Measurements from ENCODE around the gene MYH14. TPM values are rescaled to one million over a fixed set of nuclear protein-coding genes. Genes with fewer than 3 reads are reported as not detected.

Gene MYH14
- polyA plus RNA-seq, 1 donor (not counting 4 experiments of a cell fraction or from before 2014, with no cell fraction given) = 0.20 TPM

GRCh38 chr19:50175924-50176323 is 27.5 kb upstream of the MYH14 start:
- DNase-seq (ENCODE audit: low read depth, low spot score) (no peak), FAIRE-seq (no peak)
- Histone ChIP-seq H3K27ac (ENCODE audit: control insufficient read depth, insufficient read depth, low read length) (no peak overlapping the region), H3K36me3 (ENCODE audit: control insufficient read depth in 2 of 2, extremely low read depth in 1 of 2, insufficient read depth in 2 of 2, low read length in 2 of 2) (no peaks in the 10 kb centered on the region), H4K20me1 (ENCODE audit: control insufficient read depth, extremely low read depth, insufficient read depth, low read length) (no peaks in the 10 kb centered on the region), H3K4me1 (ENCODE audit: control insufficient read depth, extremely low read depth, insufficient read depth, low read length) (no peaks in the 10 kb centered on the region), H3K9ac (ENCODE audit: control insufficient read depth, extremely low read depth, insufficient read depth, low read length) (no peak overlapping the region), H3K27me3 (ENCODE audit: control insufficient read depth, extremely low read depth, insufficient read depth, low read length) (no peaks in the 10 kb centered on the region), H3K4me3 (ENCODE audit: control insufficient read depth in 2 of 3, extremely low read depth in 1 of 3, insufficient read depth in 2 of 3, low read depth in 1 of 3, low read length in 3 of 3) (no peak overlapping the region), H2AFZ (ENCODE audit: control insufficient read depth, low read length) (no peak overlapping the region), H3K4me2 (ENCODE audit: control insufficient read depth, extremely low read depth, insufficient read depth, low read depth, low read length) (no peak overlapping the region), H3K9me3 (ENCODE audit: control insufficient read depth, low read depth, low read length) (peaks cover 3% of the 10 kb centered on the region), H3K79me2 (ENCODE audit: control insufficient read depth, insufficient read depth, low read length) (no peaks in the 10 kb centered on the region), H3K9me1 (ENCODE audit: control insufficient read depth, extremely low read depth, insufficient read depth, low read length) (no peaks in the 10 kb centered on the region)
- dilution Hi-C loops (cut with MboI; ENCODE audit: extremely low pct_ligation_motif_present, low sequenced_read_pairs) = no loop called here
- TF ChIP-seq EZH2 (IDR thresholded peaks at IDR 0.05; ENCODE audit: low read length) (no peak), CTCF (optimal IDR thresholded peaks at IDR 0.05 in 1 of 3, IDR thresholded peaks at IDR 0.05 in 1 of 3, conservative IDR thresholded peaks at IDR 0.05 in 1 of 3; ENCODE audit: extremely low read depth in 1 of 3, insufficient read depth in 2 of 3, low read length in 3 of 3) (no peak)

- Histone ChIP-seq H3K9me1 (ENCODE audit: control insufficient read depth, extremely low read depth, insufficient read depth, low read length) (no peaks in the 10 kb centered on the region), H3K4me1 (ENCODE audit: control insufficient read depth, extremely low read depth, insufficient read depth, low read length) (no peaks in the 10 kb centered on the region), H3K9me3 (ENCODE audit: control insufficient read depth, low read depth, low read length) (peaks cover 3% of the 10 kb centered on the region), H3K4me2 (ENCODE audit: control insufficient read depth, extremely low read depth, insufficient read depth, low read depth, low read length) (no peak overlapping the region), H3K79me2 (ENCODE audit: control insufficient read depth, insufficient read depth, low read length) (no peaks in the 10 kb centered on the region), H4K20me1 (ENCODE audit: control insufficient read depth, extremely low read depth, insufficient read depth, low read length) (no peaks in the 10 kb centered on the region), H3K27ac (ENCODE audit: control insufficient read depth, insufficient read depth, low read length) (no peak overlapping the region), H3K36me3 (ENCODE audit: control insufficient read depth in 2 of 2, extremely low read depth in 1 of 2, insufficient read depth in 2 of 2, low read length in 2 of 2) (no peaks in the 10 kb centered on the region), H2AFZ (ENCODE audit: control insufficient read depth, low read length) (no peak overlapping the region), H3K9ac (ENCODE audit: control insufficient read depth, extremely low read depth, insufficient read depth, low read length) (no peak overlapping the region), H3K27me3 (ENCODE audit: control insufficient read depth, extremely low read depth, insufficient read depth, low read length) (no peaks in the 10 kb centered on the region), H3K4me3 (ENCODE audit: control insufficient read depth in 2 of 3, extremely low read depth in 1 of 3, insufficient read depth in 2 of 3, low read depth in 1 of 3, low read length in 3 of 3) (no peak overlapping the region)
- dilution Hi-C loops (cut with MboI; ENCODE audit: extremely low pct_ligation_motif_present, low sequenced_read_pairs) = no loop called here
- DNase-seq (ENCODE audit: low read depth, low spot score) = no peak
- FAIRE-seq = no peak
- no peak for TF ChIP-seq EZH2 (IDR thresholded peaks at IDR 0.05; ENCODE audit: low read length)
- TF ChIP-seq CTCF (optimal IDR thresholded peaks at IDR 0.05 in 1 of 3, IDR thresholded peaks at IDR 0.05 in 1 of 3, conservative IDR thresholded peaks at IDR 0.05 in 1 of 3; ENCODE audit: extremely low read depth in 1 of 3, insufficient read depth in 2 of 3, low read length in 3 of 3) = no peak
Observed at GRCh38 chr19:50176775-50177174, 26.6 kb upstream of the MYH14 start.
